Tibial artery (tissue), 4 donors: ENCODE measurements around the gene ARSG.
A peak's percentile ranks its signal among the peaks of the same experiment; 100 is the strongest.

Source experiments
- DNase-seq, 2 donors: peaks; one replicate each; pipeline ENCODE4 v3.0.0-alpha.2; 2019
- H3K27ac ChIP-seq, 2 donors: fragments of 200-600 bp; sonication (generic) in 1 of 2; 1 replicate in 1 of 2; 2 replicates in 1 of 2; pipeline ENCODE4 v1.5.1; 2018 to 2019; ENCODE audit warnings: mild to moderate bottlenecking in 1 of 2
- H3K27me3 ChIP-seq, 2 donors: fragments of 200-600 bp; sonication (generic) in 1 of 2; one replicate each; pipeline versions ENCODE4 v1.5.1 to v1.6.0; 2016 to 2019
- H3K36me3 ChIP-seq, 3 donors: fragments of 200-600 bp; sonication (generic) in 2 of 3; one replicate each; pipeline ENCODE4 v1.5.1; 2016 to 2019; ENCODE audit warnings: mild to moderate bottlenecking in 2 of 3
- H3K4me1 ChIP-seq, 4 donors: fragments of 200-600 bp; sonication (generic) in 2 of 4; 1 replicate in 3 of 4; 2 replicates in 1 of 4; pipeline ENCODE4 v1.5.1; 2016 to 2019
- H3K4me3 ChIP-seq, 2 donors: fragments of 200-600 bp; sonication (generic) in 1 of 2; 1 replicate in 1 of 2; 2 replicates in 1 of 2; pipeline ENCODE4 v1.5.1; 2018 to 2019; ENCODE audit warnings: mild to moderate bottlenecking in 2 of 2
- H3K9me3 ChIP-seq, 3 donors: fragments of 200-600 bp; sonication (generic) in 1 of 3; one replicate each; pipeline ENCODE4 v1.5.1; 2016 to 2019
- CTCF ChIP-seq, 2 experiments: fragments of 200-600 bp in 1 of 2; fragments of 450-650 bp in 1 of 2; IDR thresholded peaks; one replicate each; pipeline ENCODE4 v1.5.1; 2017 to 2019; ENCODE audit warnings: antibody characterized with exemption in 2 of 2, mild to moderate bottlenecking in 1 of 2, moderate library complexity in 1 of 2
- intact Hi-C: fragments of 100-400 bp; cut with DNase I; formaldehyde crosslinking; loops from one replicate; pipeline ENCODE4 v1.15.0; 2023; ENCODE audit warnings: low total_unique reads

Gene ARSG

GRCh38 chr17:68455901-68456338 lies 164.6 kb downstream of the ARSG start:
- Histone ChIP-seq H3K4me1 (peaks cover 0 to 31% (median 17%) of the 10 kb centered on the region in 4 donors), H3K27ac (peak overlapping the region; percentile 93 to 95), H3K36me3 (peaks cover 6 to 19% (median 15%) of the 10 kb centered on the region in 3 donors), H3K9me3 (no peaks in the 10 kb centered on the region), H3K27me3 (no peaks in the 10 kb centered on the region), H3K4me3 (peak overlapping the region; percentile 73 to 95)
- DNase-seq = no peak
- intact Hi-C loops = loop anchor here (5.0 to 10.0 kb wide), 2 partner anchors 56 to 211 kb away; partner anchors contain the start of genes AMZ2 and PRKAR1A
- no peak for TF ChIP-seq CTCF (IDR thresholded peaks at IDR 0.05)

- peak overlapping the region; percentile 93 to 95 for H3K27ac ChIP-seq
- H3K9me3 ChIP-seq = no peaks in the 10 kb centered on the region
- peak overlapping the region; percentile 73 to 95 for H3K4me3 ChIP-seq
- H3K36me3 ChIP-seq = peaks cover 0 to 12% (median 9%) of the 10 kb centered on the region in 3 donors
- H3K27me3 ChIP-seq = no peaks in the 10 kb centered on the region
- intact Hi-C loops = loop anchor here (5.0 to 10.0 kb wide), 2 partner anchors 56 to 212 kb away; partner anchors contain the start of genes AMZ2 and PRKAR1A
- peak; percentile 90 to 94 for DNase-seq
- H3K4me1 ChIP-seq = peaks cover 0 to 31% (median 17%) of the 10 kb centered on the region in 4 donors
- no peak for TF ChIP-seq CTCF (IDR thresholded peaks at IDR 0.05)
Measured at GRCh38 chr17:68456339-68457167, 165.3 kb downstream of the ARSG start.

- Histone ChIP-seq H3K27me3 (no peaks in the 10 kb centered on the region), H3K4me3 (peak within 1 kb of the TSS; percentile 73 to 95), H3K4me1 (peaks cover 0 to 31% (median 17%) of the 10 kb centered on the region in 4 donors), H3K27ac (peak within 1 kb of the TSS; percentile 93 to 95), H3K36me3 (peaks cover 0 to 6% (median 3%) of the 10 kb centered on the region in 3 donors), H3K9me3 (no peaks in the 10 kb centered on the region)
- intact Hi-C loops = loop anchor here (5.0 to 10.0 kb wide), 2 partner anchors 55 to 212 kb away; partner anchors contain the start of genes AMZ2 and PRKAR1A
- no peak for TF ChIP-seq CTCF (IDR thresholded peaks at IDR 0.05)
- peak in 1 of 2 donors; percentile 54 for DNase-seq
Measured at GRCh38 chr17:68457168-68457538, 165.9 kb downstream of the ARSG start, which contains the start of gene WIPI1. Gene WIPI1, minus strand, starts transcription at chr17:68457496. Its CDS starts 75 bp downstream, at chr17:68457421.

- intact Hi-C loops = loop anchor here (5.0 to 10.0 kb wide), 2 partner anchors 55 to 213 kb away; partner anchors contain the start of genes AMZ2 and PRKAR1A
- DNase-seq = peak; percentile 98 to 99
- Histone ChIP-seq H3K27ac (peak overlapping the region; percentile 93 to 95), H3K4me1 (peaks cover 0 to 31% (median 17%) of the 10 kb centered on the region in 4 donors), H3K36me3 (peaks cover 0 to under 1% (median 0%) of the 10 kb centered on the region in 3 donors), H3K27me3 (no peaks in the 10 kb centered on the region), H3K4me3 (peak overlapping the region; percentile 73 to 95), H3K9me3 (no peaks in the 10 kb centered on the region)
- TF ChIP-seq CTCF (IDR thresholded peaks at IDR 0.05) = peak in 1 of 2 experiments; percentile 30
Measured at GRCh38 chr17:68457539-68458259, 166.4 kb downstream of the ARSG start.
